ENCODE data around the gene HDAC11. TPM values are rescaled to one million over a fixed set of nuclear protein-coding genes. Genes with fewer than 3 reads are reported as not detected.

Gene HDAC11
- total and polyA plus RNA-seq, 9 of the 15 experiments (the other 6 are each of a cell fraction or from before 2014, with no cell fraction given): 0.60 to 6.0 (median 4.5) TPM

DNA sequence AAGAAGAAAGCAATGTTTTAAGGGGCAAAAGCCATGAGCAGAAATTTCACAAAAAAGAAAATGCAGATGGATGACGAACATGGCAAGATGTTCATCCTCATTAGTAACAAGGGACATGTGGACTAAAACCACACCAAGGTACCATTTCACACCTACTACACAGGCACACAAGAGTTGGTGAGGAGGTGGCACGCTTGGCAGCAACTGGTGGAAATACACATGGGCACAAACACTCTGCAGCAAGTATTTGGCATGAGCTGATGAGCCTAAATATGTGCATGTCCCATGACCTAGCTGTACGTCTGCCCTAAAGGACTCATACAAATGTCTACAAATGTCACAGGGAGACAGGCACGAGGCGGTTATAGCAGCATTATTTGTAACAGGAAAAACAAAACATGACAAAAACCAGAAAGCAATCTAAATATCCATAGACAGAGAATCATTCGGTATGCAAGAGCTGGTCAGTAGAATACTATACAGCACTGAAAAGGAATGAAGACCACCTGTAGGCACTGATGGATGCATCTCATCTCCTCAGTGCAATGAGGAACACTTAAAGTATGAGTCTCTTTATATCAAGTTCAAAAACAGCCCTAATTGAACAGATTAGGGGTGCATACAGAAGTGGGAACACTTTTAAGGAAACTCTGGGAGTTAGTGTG lies 57.3 kb downstream of the HDAC11 start:
- ATAC-seq: no peak
- CTCF ChIA-PET (ENCODE audit: low intra/inter-chr PET ratio): no interaction called here
- Histone ChIP-seq H2AFZ (ENCODE audit: low read depth, low read length) (no peak overlapping the region), H3K4me2 (ENCODE audit: insufficient read depth, low read length) (no peak overlapping the region), H3K27ac (ENCODE audit: extremely low read depth, low read depth, low read length) (no peak overlapping the region), H3K9ac (ENCODE audit: insufficient read depth in 1 of 2, low read depth in 2 of 2, low read length in 2 of 2) (no peak overlapping the region), H3K36me3 (ENCODE audit: control insufficient read depth, insufficient read depth, low read length) (no peaks in the 10 kb centered on the region), H3K4me3 (no peak overlapping the region), H3K9me1 (ENCODE audit: control insufficient read depth, insufficient read depth, low read length) (no peaks in the 10 kb centered on the region), H3K79me2 (ENCODE audit: control insufficient read depth, insufficient read depth, low read length) (no peaks in the 10 kb centered on the region), H3K9me3 (replicated peaks; ENCODE audit: control insufficient read depth, insufficient read depth, low read depth, low read length) (no peaks in the 10 kb centered on the region), H3K4me1 (replicated peaks in 1 of 2; ENCODE audit: control insufficient read depth in 2 of 2, insufficient read depth in 2 of 2, low read length in 2 of 2) (no peaks in the 10 kb centered on the region; a peak in 2 of 5 replicates), H3K27me3 (ENCODE audit: control insufficient read depth in 2 of 2, insufficient read depth in 2 of 2, low read length in 2 of 2) (peaks cover 40 to 73% of the 10 kb centered on the region in 2 experiments), H4K20me1 (replicated peaks; ENCODE audit: control insufficient read depth, insufficient read depth, low read length) (0 out of 2 replicates have a peak, but pooled peaks cover 11% of the 10 kb centered on the region)
- TF ChIP-seq, protein P1, sequence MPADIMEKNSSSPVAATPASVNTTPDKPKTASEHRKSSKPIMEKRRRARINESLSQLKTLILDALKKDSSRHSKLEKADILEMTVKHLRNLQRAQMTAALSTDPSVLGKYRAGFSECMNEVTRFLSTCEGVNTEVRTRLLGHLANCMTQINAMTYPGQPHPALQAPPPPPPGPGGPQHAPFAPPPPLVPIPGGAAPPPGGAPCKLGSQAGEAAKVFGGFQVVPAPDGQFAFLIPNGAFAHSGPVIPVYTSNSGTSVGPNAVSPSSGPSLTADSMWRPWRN (IDR thresholded peaks at IDR 0.05; ENCODE audit: low read depth): no peak
- no peak for TF ChIP-seq USF2 (CRISPR knock-in tag; IDR thresholded peaks at IDR 0.05)
- TF ChIP-seq ZNF212 (CRISPR knock-in tag; IDR thresholded peaks at IDR 0.05): no peak
- TF ChIP-seq, protein P2, sequence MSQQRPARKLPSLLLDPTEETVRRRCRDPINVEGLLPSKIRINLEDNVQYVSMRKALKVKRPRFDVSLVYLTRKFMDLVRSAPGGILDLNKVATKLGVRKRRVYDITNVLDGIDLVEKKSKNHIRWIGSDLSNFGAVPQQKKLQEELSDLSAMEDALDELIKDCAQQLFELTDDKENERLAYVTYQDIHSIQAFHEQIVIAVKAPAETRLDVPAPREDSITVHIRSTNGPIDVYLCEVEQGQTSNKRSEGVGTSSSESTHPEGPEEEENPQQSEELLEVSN (IDR thresholded peaks at IDR 0.05; ENCODE audit: borderline replicate concordance in 1 of 2, extremely low read depth in 1 of 2, insufficient read depth in 1 of 2, insufficient read length in 1 of 2, low read depth in 1 of 2, low read length in 1 of 2, poor library complexity in 1 of 2, severe bottlenecking in 1 of 2): no peak
- TF ChIP-seq SAFB (IDR thresholded peaks at IDR 0.05; ENCODE audit: borderline replicate concordance, low read depth, low read length): no peak
- TF ChIP-seq RBM25 (IDR thresholded peaks at IDR 0.05; ENCODE audit: low read depth, low read length, severe bottlenecking): peak; percentile 75
- TF ChIP-seq TBP (optimal IDR thresholded peaks at IDR 0.05; ENCODE audit: low read depth, low read length): no peak
- no peak for TF ChIP-seq ZKSCAN1 (IDR thresholded peaks at IDR 0.05; ENCODE audit: low read depth, low read length)
- no peak for TF ChIP-seq NFIC (IDR thresholded peaks at IDR 0.05)
- TF ChIP-seq STAT5B (CRISPR knock-in tag; IDR thresholded peaks at IDR 0.05): no peak
- TF ChIP-seq HIVEP1 (CRISPR knock-in tag; IDR thresholded peaks at IDR 0.05): no peak
- no peak for TF ChIP-seq CC2D1A (IDR thresholded peaks at IDR 0.05)
- peak in 1 of 2 experiments; percentile 30; a peak in 1 of 4 replicates for TF ChIP-seq KDM1A (IDR thresholded peaks at IDR 0.05)
- TF ChIP-seq HDAC1 (IDR thresholded peaks at IDR 0.05): no peak
- peak; percentile 48; the same call in 1 of the 2 replicates for TF ChIP-seq BCOR (IDR thresholded peaks at IDR 0.05)
- 0 out of 2 replicates have a peak, but pooled peaks have one; percentile 19 for TF ChIP-seq SMARCA5 (IDR thresholded peaks at IDR 0.05)
- no peak for TF ChIP-seq POLR3G (IDR thresholded peaks at IDR 0.05; ENCODE audit: extremely low read depth, insufficient read length, insufficient replicate concordance)
- no peak for TF ChIP-seq ZNF551 (CRISPR knock-in tag; IDR thresholded peaks at IDR 0.05)
- TF ChIP-seq ZNF146 (CRISPR knock-in tag; IDR thresholded peaks at IDR 0.05; ENCODE audit: unreplicated experiment): peak; percentile 98
- POLR2A ChIA-PET: no interaction called here
- WGBS (ENCODE audit: insufficient coverage, low coverage, missing lambda C conversion rate): 24% methylated on average over 6 of the region's 6 CpGs
- FAIRE-seq: no peak
- no TSS peak for BruUV-seq (replicated peaks)
- in situ Hi-C loops (cut with MboI): no loop called here
- DNase-seq (ENCODE audit: extremely low read depth in 1 of 4, low spot score in 3 of 4): no peak
- intact Hi-C loops (cut with micrococcal nuclease): loop anchor here (5.0 kb wide), 1 partner anchor 40 kb away; no protein-coding TSS in a partner anchor

Measured in K562 (cell line).